GM20431 (cell line): ENCODE data around the gene SLC17A8.
"Not testable (repeated sequence)": the region's sequence is repeated elsewhere in the genome, so short reads cannot be mapped to it uniquely, and the experiment has no call there.

Source experiments
- in situ Hi-C: fragments of 300-500 bp; cut with MseI, MboI; formaldehyde crosslinking; loops from one replicate; pipeline ENCODE4 v1.15.0; 2020; ENCODE audit warnings: low sequenced_read_pairs; ENCODE audit not compliant: unreplicated experiment

The SLC17A8 gene

DNA sequence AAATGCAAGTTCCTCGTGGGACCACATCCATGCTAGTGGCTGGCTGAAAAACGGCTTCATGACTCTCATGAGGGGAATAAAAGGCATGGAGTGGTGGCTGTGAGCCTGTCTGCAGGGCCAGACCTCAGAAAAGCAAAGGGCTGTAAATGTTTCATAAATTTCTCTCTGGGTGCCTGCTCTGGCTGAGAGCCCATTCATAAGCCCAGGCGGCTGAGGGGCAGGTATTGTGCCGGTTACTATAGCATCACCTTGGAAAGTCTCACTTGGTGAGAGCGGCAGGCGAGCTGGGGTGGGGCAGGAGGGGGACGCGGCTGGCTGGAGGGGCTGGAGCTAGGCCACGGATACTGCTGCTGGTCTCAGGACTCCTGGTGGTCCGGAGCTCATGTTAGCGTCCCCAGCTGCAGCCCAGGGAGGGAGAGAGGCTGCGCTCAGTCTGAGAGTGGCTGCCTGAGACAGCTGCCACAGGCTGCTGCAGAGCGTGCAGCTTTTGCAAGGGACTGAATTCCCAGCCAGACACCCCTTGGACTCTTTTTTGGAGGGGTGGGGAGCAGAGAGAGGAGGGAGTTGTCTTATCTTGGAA, at the start of gene SLC17A8:
TSS of gene SLC17A8 (plus strand) at position 431 of the 580 bp plus-strand sequence. CDS start 318 bp downstream, outside the sequence.
- in situ Hi-C loops: no loop called here

GRCh38 chr12:100308138-100308537, 48.7 kb upstream of the SLC17A8 start:
- in situ Hi-C loops: not testable (repeated sequence)

GRCh38 chr12:100311317-100311716, 45.6 kb upstream of the SLC17A8 start:
- in situ Hi-C loops: no loop called here

DNA sequence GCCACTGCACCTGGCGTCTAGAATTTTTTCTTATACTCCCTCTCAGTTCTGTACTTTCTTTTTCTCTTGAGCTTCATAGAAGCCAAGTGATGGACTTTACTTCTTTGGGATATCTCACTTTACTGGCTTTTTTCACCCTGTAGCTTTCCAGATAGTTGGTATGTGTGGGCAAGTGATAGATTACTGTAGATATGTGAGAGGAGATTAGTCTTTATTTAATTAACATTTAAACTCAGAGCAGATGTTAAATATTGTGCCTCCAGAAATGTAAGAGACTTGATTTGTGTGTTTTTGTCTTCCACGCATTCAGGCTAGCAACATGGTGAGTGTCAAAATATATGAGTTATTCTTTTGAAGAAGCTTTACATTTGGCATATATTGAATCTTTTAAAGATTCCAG, 39.5 kb upstream of the SLC17A8 start:
- in situ Hi-C loops: no loop called here

- in situ Hi-C loops: no loop called here
Measured at GRCh38 chr12:100324498-100324897, 32.4 kb upstream of the SLC17A8 start.

- in situ Hi-C loops: no loop called here
Measured at GRCh38 chr12:100326208-100326607, 30.7 kb upstream of the SLC17A8 start.

GRCh38 chr12:100329800-100330199, 27.1 kb upstream of the SLC17A8 start:
- in situ Hi-C loops: no loop called here

GRCh38 chr12:100331871-100332270, 25.0 kb upstream of the SLC17A8 start:
- in situ Hi-C loops: no loop called here

- in situ Hi-C loops: no loop called here
Measured at GRCh38 chr12:100332852-100333251, 24.0 kb upstream of the SLC17A8 start.

GRCh38 chr12:100337299-100337698, 19.6 kb upstream of the SLC17A8 start:
- in situ Hi-C loops: no loop called here

GRCh38 chr12:100337727-100338126, 19.1 kb upstream of the SLC17A8 start:
- in situ Hi-C loops: no loop called here

DNA sequence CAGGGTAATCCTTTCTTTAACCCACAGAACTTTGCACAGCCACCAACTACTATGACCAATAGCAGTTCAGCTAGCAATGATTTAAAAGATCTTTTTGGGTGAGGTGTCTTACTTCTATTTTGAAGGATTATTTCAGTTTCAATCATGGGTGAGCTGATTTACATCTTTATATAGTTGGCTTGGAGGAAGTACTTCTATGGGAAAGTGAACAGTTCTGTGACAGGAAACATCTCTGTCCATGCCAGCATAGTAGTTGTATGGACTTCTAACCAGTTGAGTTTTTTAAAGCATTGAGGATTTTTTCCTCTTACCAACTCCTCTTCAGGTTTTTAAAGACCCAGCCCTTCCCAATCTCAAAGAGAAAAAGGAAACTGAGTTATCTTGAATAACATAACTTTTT, 17.8 kb upstream of the SLC17A8 start:
- in situ Hi-C loops: no loop called here

GRCh38 chr12:100342897-100343296, 14.0 kb upstream of the SLC17A8 start:
- in situ Hi-C loops: not testable (repeated sequence)

- in situ Hi-C loops: not testable (repeated sequence)
Measured at GRCh38 chr12:100344351-100344750, 12.5 kb upstream of the SLC17A8 start.

DNA sequence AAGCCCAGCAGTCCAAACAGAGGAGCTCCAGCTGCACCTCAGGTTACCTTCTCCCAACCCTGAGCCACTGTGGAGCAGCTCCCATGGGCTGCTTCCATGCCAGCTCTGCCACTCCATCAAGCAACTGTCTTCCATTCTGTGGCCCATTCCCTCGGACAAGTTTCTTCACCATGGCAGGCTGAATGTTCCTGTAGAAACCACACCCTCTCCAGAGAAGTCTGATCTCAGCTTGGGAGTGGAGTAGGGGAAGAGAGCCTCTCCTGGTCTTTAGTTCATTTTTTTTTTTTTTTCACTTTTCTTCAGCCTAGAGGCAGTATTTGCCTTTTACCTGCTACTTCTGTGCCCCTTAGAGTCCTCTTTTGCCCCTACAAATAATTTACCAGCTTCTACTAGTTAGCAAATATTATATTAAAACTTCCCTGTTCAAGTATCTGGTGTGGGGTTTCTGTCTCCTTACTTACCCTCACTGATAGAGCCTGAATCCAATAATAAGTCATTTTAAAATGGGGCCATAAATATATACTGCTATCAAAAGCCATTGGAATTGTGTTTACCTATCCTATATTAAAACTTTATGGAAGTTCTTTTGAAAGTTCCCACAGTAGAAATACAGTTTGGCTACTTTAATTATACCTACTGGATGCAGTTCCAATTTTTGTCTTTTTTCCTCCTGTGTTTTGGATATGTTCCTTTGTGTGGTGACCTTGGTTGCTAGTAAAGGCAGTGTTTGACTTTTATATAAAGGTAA, 11.7 kb upstream of the SLC17A8 start:
- in situ Hi-C loops: no loop called here

DNA sequence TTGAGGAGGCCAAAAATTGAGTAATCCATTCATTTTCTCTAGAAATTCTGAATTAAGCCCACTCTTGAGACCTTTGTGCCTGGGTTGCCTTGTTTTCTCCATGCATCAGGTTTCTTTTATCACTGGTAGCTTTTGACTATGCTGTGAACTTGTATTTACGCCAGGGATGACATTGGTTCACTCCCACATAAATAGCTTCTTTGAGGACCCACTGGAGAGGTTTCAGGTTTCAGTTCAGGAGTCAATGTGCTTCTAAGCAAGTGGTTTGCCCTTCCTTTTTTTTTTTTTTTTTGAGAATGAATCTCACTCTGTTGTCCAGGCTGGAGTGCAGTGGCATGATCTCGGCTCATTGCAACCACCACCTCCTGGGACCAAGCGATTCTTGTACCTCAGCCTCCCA, 10.2 kb upstream of the SLC17A8 start:
- in situ Hi-C loops: no loop called here

- in situ Hi-C loops: no loop called here
Measured at GRCh38 chr12:100348657-100349454, 8.0 kb upstream of the SLC17A8 start.

- in situ Hi-C loops: no loop called here
Measured at GRCh38 chr12:100359248-100359647, 2.4 kb downstream of the SLC17A8 start.

- in situ Hi-C loops: no loop called here
Measured at GRCh38 chr12:100359822-100360221, 2.9 kb downstream of the SLC17A8 start.

- in situ Hi-C loops: no loop called here
Measured at GRCh38 chr12:100360450-100360849, 3.6 kb downstream of the SLC17A8 start.

GRCh38 chr12:100364324-100364723, 7.5 kb downstream of the SLC17A8 start:
- in situ Hi-C loops: no loop called here
